Activated CD4-positive, CD25-positive, alpha-beta regulatory T cell (primary cell): ENCODE measurements around the gene MAP3K5.
"Not testable (repeated sequence)": the region's sequence is repeated elsewhere in the genome, so short reads cannot be mapped to it uniquely, and the experiment has no call there.

Source experiments
- DNase-seq, 4 experiments: peaks; one replicate each; lab custom pipeline; 2025; lab: John Stamatoyannopoulos, UW

Gene MAP3K5

GRCh38 chr6:136608991-136609390 lies 183.3 kb downstream of the MAP3K5 start:
- DNase-seq: no peak

GRCh38 chr6:136607932-136608772 lies 184.1 kb downstream of the MAP3K5 start:
- DNase-seq: peak; percentile 52 to 83 (median 62)

- DNase-seq: no peak
Measured at GRCh38 chr6:136607204-136607931, 184.9 kb downstream of the MAP3K5 start.

- no peak for DNase-seq
Measured at GRCh38 chr6:136604928-136605510, 187.3 kb downstream of the MAP3K5 start.

- DNase-seq: no peak
Measured at GRCh38 chr6:136604328-136604825, 187.9 kb downstream of the MAP3K5 start.

- DNase-seq: no peak
Measured at GRCh38 chr6:136600818-136601217, 191.5 kb downstream of the MAP3K5 start.

- DNase-seq: no peak
Measured at GRCh38 chr6:136599329-136600011, 192.8 kb downstream of the MAP3K5 start.

- no peak for DNase-seq
Measured at GRCh38 chr6:136598048-136598447, 194.2 kb downstream of the MAP3K5 start.

- DNase-seq: no peak
Measured at GRCh38 chr6:136594671-136595070, 197.6 kb downstream of the MAP3K5 start.

- no peak for DNase-seq
Measured at GRCh38 chr6:136593748-136594490, 198.4 kb downstream of the MAP3K5 start.

GRCh38 chr6:136592930-136593673 lies 199.2 kb downstream of the MAP3K5 start:
- no peak for DNase-seq

GRCh38 chr6:136591617-136592016 lies 200.7 kb downstream of the MAP3K5 start:
- DNase-seq: no peak

GRCh38 chr6:136590846-136591245 lies 201.4 kb downstream of the MAP3K5 start:
- DNase-seq: not testable (repeated sequence)

GRCh38 chr6:136587527-136587926 lies 204.8 kb downstream of the MAP3K5 start:
- DNase-seq: no peak

GRCh38 chr6:136586295-136586694 lies 206.0 kb downstream of the MAP3K5 start:
- no peak for DNase-seq

GRCh38 chr6:136585523-136585922 lies 206.8 kb downstream of the MAP3K5 start:
- DNase-seq: not testable (repeated sequence)

GRCh38 chr6:136584290-136584689 lies 208.0 kb downstream of the MAP3K5 start:
- not testable (repeated sequence) for DNase-seq

GRCh38 chr6:136582711-136583471 lies 209.4 kb downstream of the MAP3K5 start:
- no peak for DNase-seq

GRCh38 chr6:136579800-136580199 lies 212.5 kb downstream of the MAP3K5 start:
- DNase-seq: no peak

- no peak for DNase-seq
Measured at GRCh38 chr6:136576821-136577220, 215.5 kb downstream of the MAP3K5 start.
